Measurements from ENCODE around the gene ELMO3. TPM values are rescaled to one million over a fixed set of nuclear protein-coding genes. Genes with fewer than 3 reads are reported as not detected.

Gene ELMO3
- total and polyA plus RNA-seq, 2 of the 13 experiments (the other 11 are each of a cell fraction or from before 2014, with no cell fraction given), result 2.6 to 4.0 TPM

DNA sequence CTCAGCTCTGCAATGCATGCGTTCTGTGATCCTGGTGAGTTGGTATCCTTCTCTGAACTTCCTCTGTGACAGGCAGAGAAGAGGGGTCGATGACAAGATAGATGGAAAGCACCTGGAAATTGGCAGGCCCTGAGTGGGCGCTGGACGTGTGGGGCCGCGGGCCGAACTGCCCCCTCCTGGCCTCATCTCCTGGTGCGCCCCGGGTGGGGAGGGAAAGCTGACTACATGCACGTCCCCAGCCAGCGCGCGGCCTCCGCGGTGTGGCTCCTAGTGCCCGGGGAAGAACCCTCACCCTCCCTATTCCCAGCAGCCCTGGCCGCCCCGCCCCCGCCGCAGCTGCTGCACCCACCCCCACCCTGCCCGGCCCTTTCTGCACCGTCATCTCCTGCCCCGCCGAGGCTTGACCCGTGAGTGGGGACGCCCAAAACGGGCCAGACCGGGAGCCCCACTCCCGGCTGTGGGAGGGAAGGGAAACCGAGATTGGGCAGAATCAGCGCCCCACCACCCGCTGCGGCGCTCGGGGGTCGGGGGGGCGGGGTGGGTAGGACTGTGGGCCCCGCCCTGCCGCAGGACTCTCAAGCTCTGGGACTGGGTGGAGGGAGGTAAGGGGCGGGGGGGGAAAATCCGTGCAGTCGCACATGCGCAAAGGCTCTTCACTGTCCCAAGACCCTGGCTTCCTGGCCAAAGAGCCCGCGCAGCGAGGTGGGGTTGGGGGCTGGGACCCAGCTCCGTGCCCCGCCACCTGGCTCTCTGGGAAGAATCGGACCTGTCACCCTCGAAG lies 28.6 kb upstream of the ELMO3 start, which contains the start of gene NOL3:
NOL3 (plus strand) TSS at position 371 of the 781 bp plus-strand sequence.
- H3K79me2 ChIP-seq (ENCODE audit: insufficient read depth, low read length), result no peaks in the 10 kb centered on the region
- no peak for FAIRE-seq
- H3K27ac ChIP-seq (ENCODE audit: extremely low read length, insufficient read depth, low read length), result peak within 1 kb of the TSS; percentile 71
- H3K27me3 ChIP-seq (ENCODE audit: control insufficient read depth in 1 of 2, insufficient read depth in 2 of 2, low read length in 2 of 2), result peaks cover 4 to 34% of the 10 kb centered on the region in 2 experiments
- DNase-seq (ENCODE audit: low spot score), result peak; percentile 87
- peak within 1 kb of the TSS; percentile 99 for H3K4me2 ChIP-seq (ENCODE audit: low read depth, low read length)
- no TSS peak for BruUV-seq (replicated peaks)
- CTCF ChIA-PET (ENCODE audit: low intra/inter-chr PET ratio, low total read pairs), result interaction anchor here (0.7 to 1.5 kb wide), 3 partner anchors 11 to 13 kb away, joined by 3 to 4 read pairs (median 3); partner anchors contain the start of genes FBXL8, MATCAP1 and TRADD
- no peaks in the 10 kb centered on the region for H3K9me3 ChIP-seq (ENCODE audit: low read length)
- no peaks in the 10 kb centered on the region; a peak in 1 of 5 replicates for H3K36me3 ChIP-seq (replicated peaks in 1 of 2; ENCODE audit: control insufficient read depth in 1 of 2, insufficient read depth in 2 of 2, low read length in 2 of 2)
- intact Hi-C loops (cut with micrococcal nuclease; ENCODE audit: unreplicated experiment), result loop anchor here (1.0 kb wide), 2 partner anchors 13 to 193 kb away; partner anchors contain the start of gene MATCAP1
- in situ Hi-C loops (cut with HindIII; ENCODE audit: extremely low pct_ligation_motif_present, low pct_unique_long_range_greater_than_20kb), result no loop called here
- peak within 1 kb of the TSS; percentile 65 to 78 (median 67) for H3K4me3 ChIP-seq (replicated peaks in 1 of 3; ENCODE audit: insufficient read depth in 1 of 3, low read depth in 2 of 3, low read length in 3 of 3)
- H2AFZ ChIP-seq (ENCODE audit: low read length), result peak within 1 kb of the TSS; percentile 30
- peak within 1 kb of the TSS; percentile 75 for H3K9ac ChIP-seq (ENCODE audit: insufficient read depth, low read depth, low read length)
- POLR2A ChIA-PET, result interaction anchor here (0.6 to 3.4 kb wide), 25 partner anchors 11 to 340 kb away, joined by 3 to 54 read pairs (median 4); partner anchors contain the start of genes B3GNT9, CBFB, E2F4 and EXOC3L1
- peaks cover 63% of the 10 kb centered on the region for H3K4me1 ChIP-seq (ENCODE audit: insufficient read depth, low read length)
- no peaks in the 10 kb centered on the region for H4K20me1 ChIP-seq (ENCODE audit: insufficient read depth, low read length)
- peak; percentile 58 for ATAC-seq
- 1% methylated on average over 23 of the region's 50 CpGs for WGBS (ENCODE audit: low lambda C conversion rate)
- TF ChIP-seq XBP1 (CRISPR knock-in tag; IDR thresholded peaks at IDR 0.05), result no peak
- no peak for TF ChIP-seq SMYD3 (CRISPR knock-in tag; IDR thresholded peaks at IDR 0.05)
- no peak for TF ChIP-seq ZC3H4 (CRISPR knock-in tag; IDR thresholded peaks at IDR 0.05; ENCODE audit: borderline replicate concordance)
- TF ChIP-seq, protein P1, sequence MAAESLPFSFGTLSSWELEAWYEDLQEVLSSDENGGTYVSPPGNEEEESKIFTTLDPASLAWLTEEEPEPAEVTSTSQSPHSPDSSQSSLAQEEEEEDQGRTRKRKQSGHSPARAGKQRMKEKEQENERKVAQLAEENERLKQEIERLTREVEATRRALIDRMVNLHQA (CRISPR knock-in tag; IDR thresholded peaks at IDR 0.05), result no peak
- TF ChIP-seq AGO1 (IDR thresholded peaks at IDR 0.05; ENCODE audit: low read depth, low read length, poor library complexity, severe bottlenecking), result no peak
- TF ChIP-seq, protein P2, sequence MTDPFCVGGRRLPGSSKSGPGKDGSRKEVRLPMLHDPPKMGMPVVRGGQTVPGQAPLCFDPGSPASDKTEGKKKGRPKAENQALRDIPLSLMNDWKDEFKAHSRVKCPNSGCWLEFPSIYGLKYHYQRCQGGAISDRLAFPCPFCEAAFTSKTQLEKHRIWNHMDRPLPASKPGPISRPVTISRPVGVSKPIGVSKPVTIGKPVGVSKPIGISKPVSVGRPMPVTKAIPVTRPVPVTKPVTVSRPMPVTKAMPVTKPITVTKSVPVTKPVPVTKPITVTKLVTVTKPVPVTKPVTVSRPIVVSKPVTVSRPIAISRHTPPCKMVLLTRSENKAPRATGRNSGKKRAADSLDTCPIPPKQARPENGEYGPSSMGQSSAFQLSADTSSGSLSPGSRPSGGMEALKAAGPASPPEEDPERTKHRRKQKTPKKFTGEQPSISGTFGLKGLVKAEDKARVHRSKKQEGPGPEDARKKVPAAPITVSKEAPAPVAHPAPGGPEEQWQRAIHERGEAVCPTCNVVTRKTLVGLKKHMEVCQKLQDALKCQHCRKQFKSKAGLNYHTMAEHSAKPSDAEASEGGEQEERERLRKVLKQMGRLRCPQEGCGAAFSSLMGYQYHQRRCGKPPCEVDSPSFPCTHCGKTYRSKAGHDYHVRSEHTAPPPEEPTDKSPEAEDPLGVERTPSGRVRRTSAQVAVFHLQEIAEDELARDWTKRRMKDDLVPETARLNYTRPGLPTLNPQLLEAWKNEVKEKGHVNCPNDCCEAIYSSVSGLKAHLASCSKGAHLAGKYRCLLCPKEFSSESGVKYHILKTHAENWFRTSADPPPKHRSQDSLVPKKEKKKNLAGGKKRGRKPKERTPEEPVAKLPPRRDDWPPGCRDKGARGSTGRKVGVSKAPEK (CRISPR knock-in tag; IDR thresholded peaks at IDR 0.05; ENCODE audit: borderline replicate concordance), result 0 out of 2 replicates have a peak, but pooled peaks have one; percentile 65
- peak; percentile 18; the same call in 1 of the 2 replicates for TF ChIP-seq POGZ (CRISPR knock-in tag; IDR thresholded peaks at IDR 0.05)
- TF ChIP-seq HNRNPUL1 (IDR thresholded peaks at IDR 0.05; ENCODE audit: low read depth, low read length), result no peak
- no peak for TF ChIP-seq JUN (CRISPR knock-in tag; IDR thresholded peaks at IDR 0.05)
- TF ChIP-seq ZNF33A (CRISPR knock-in tag; IDR thresholded peaks at IDR 0.05; ENCODE audit: borderline replicate concordance), result no peak
- no peak for TF ChIP-seq TP53 (CRISPR knock-in tag; conservative IDR thresholded peaks at IDR 0.05)
- TF ChIP-seq NR1H2 (CRISPR knock-in tag; IDR thresholded peaks at IDR 0.05; ENCODE audit: borderline replicate concordance, low read depth), result no peak
- TF ChIP-seq, protein P3, sequence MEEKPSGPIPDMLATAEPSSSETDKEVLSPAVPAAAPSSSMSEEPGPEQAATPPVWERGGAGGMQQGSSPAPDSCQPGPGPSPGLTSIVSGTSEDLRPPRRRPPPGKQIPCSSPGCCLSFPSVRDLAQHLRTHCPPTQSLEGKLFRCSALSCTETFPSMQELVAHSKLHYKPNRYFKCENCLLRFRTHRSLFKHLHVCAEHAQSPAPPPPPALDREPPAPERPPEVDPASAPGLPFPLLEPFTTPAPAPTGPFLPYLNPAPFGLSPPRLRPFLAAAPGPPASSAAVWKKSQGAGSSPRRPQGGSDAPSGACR (CRISPR knock-in tag; IDR thresholded peaks at IDR 0.05), result peak; percentile 43; the same call in 1 of the 2 replicates
- TF ChIP-seq ZNF598 (CRISPR knock-in tag; IDR thresholded peaks at IDR 0.05; ENCODE audit: borderline replicate concordance), result no peak
- TF ChIP-seq ZNF138 (CRISPR knock-in tag; IDR thresholded peaks at IDR 0.05; ENCODE audit: low read depth), result no peak; the same call in 1 of the 2 replicates

Data from HepG2 (cell line).